ENCODE results near the gene HSPH1.

Gene HSPH1

GRCh38 chr13:31096654-31097302, 64.9 kb downstream of the HSPH1 start:
- DNase-seq (ENCODE audit: low spot score): no peak

- DNase-seq (ENCODE audit: low spot score): no peak
Observed at GRCh38 chr13:31094331-31095015, 67.2 kb downstream of the HSPH1 start.

GRCh38 chr13:31093145-31093885, 68.4 kb downstream of the HSPH1 start:
- DNase-seq (ENCODE audit: low spot score): no peak

- no peak for DNase-seq (ENCODE audit: low spot score)
Observed at GRCh38 chr13:31092646-31093045, 69.1 kb downstream of the HSPH1 start.

- no peak for DNase-seq (ENCODE audit: low spot score)
Observed at GRCh38 chr13:31090961-31091624, 70.6 kb downstream of the HSPH1 start.

- DNase-seq (ENCODE audit: low spot score): no peak
Observed at GRCh38 chr13:31090096-31090495, 71.6 kb downstream of the HSPH1 start.

- DNase-seq (ENCODE audit: low spot score): no peak
Observed at GRCh38 chr13:31089649-31090048, 72.1 kb downstream of the HSPH1 start.

- DNase-seq (ENCODE audit: low spot score): no peak
Observed at GRCh38 chr13:31088826-31089420, 72.8 kb downstream of the HSPH1 start.

Data from globus pallidus (tissue), 1 donor.